ENCODE measurements around the gene RNF39.

RNF39 gene

GRCh38 chr6:30093951-30094661 is 18.5 kb upstream of the RNF39 start:
- no peak for DNase-seq

GRCh38 chr6:30092852-30093543 is 17.4 kb upstream of the RNF39 start:
- DNase-seq, result no peak

- no peak for DNase-seq
Observed at GRCh38 chr6:30091577-30092381, 16.2 kb upstream of the RNF39 start.

- DNase-seq, result no peak
Observed at GRCh38 chr6:30087876-30088275, 12.3 kb upstream of the RNF39 start.

- no peak for DNase-seq
Observed at GRCh38 chr6:30077218-30077617, 1.6 kb upstream of the RNF39 start.

GRCh38 chr6:30075790-30076732 is 492 bp upstream of the RNF39 start:
- no peak for DNase-seq

- no peak for DNase-seq
Observed at GRCh38 chr6:30074331-30075093, 1.1 kb downstream of the RNF39 start.

GRCh38 chr6:30073489-30074235 is 1.9 kb downstream of the RNF39 start:
- no peak for DNase-seq

GRCh38 chr6:30071858-30072257 is 3.7 kb downstream of the RNF39 start:
- DNase-seq, result no peak

- peak; percentile 22 for DNase-seq
Observed at GRCh38 chr6:30071081-30071818, 4.3 kb downstream of the RNF39 start.

GRCh38 chr6:30067460-30068139 is 8.0 kb downstream of the RNF39 start:
- no peak for DNase-seq

- peak; percentile 99 for DNase-seq
Observed at GRCh38 chr6:30066577-30067459, 8.8 kb downstream of the RNF39 start, which contains the start of gene PPP1R11. PPP1R11 (plus strand) TSS chr6:30067198; CDS start chr6:30067411, 213 bp downstream.

GRCh38 chr6:30066082-30066481 is 9.5 kb downstream of the RNF39 start:
- no peak for DNase-seq

- no peak for DNase-seq
Observed at GRCh38 chr6:30063315-30063714, 12.3 kb downstream of the RNF39 start.

GRCh38 chr6:30062471-30063178 is 12.9 kb downstream of the RNF39 start:
- peak; percentile 40 for DNase-seq

GRCh38 chr6:30061858-30062458 is 13.6 kb downstream of the RNF39 start:
- peak; percentile 62 for DNase-seq
